Measurements from ENCODE around the gene GGA2. TPM values are rescaled to one million over a fixed set of nuclear protein-coding genes. Genes with fewer than 3 reads are reported as not detected.

Gene GGA2
- total RNA-seq, 1 donor from 2014 or later = 161 TPM

GRCh38 chr16:23528644-23529310 lies 18.5 kb upstream of the GGA2 start:
- Histone ChIP-seq H3K36me3 (peaks cover 60% of the 10 kb centered on the region), H3K9me3 (no peaks in the 10 kb centered on the region), H3K27ac (peak overlapping the region; percentile 65), H3K4me1 (no peaks in the 10 kb centered on the region), H3K4me3 (no peak overlapping the region), H3K27me3 (no peaks in the 10 kb centered on the region)
- TF ChIP-seq, protein P1, sequence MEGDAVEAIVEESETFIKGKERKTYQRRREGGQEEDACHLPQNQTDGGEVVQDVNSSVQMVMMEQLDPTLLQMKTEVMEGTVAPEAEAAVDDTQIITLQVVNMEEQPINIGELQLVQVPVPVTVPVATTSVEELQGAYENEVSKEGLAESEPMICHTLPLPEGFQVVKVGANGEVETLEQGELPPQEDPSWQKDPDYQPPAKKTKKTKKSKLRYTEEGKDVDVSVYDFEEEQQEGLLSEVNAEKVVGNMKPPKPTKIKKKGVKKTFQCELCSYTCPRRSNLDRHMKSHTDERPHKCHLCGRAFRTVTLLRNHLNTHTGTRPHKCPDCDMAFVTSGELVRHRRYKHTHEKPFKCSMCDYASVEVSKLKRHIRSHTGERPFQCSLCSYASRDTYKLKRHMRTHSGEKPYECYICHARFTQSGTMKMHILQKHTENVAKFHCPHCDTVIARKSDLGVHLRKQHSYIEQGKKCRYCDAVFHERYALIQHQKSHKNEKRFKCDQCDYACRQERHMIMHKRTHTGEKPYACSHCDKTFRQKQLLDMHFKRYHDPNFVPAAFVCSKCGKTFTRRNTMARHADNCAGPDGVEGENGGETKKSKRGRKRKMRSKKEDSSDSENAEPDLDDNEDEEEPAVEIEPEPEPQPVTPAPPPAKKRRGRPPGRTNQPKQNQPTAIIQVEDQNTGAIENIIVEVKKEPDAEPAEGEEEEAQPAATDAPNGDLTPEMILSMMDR (IDR thresholded peaks at IDR 0.05) = no peak
- DNase-seq = no peak
- ATAC-seq = peak; percentile 80
- intact Hi-C loops (cut with DNase I) = no loop called here

DNA sequence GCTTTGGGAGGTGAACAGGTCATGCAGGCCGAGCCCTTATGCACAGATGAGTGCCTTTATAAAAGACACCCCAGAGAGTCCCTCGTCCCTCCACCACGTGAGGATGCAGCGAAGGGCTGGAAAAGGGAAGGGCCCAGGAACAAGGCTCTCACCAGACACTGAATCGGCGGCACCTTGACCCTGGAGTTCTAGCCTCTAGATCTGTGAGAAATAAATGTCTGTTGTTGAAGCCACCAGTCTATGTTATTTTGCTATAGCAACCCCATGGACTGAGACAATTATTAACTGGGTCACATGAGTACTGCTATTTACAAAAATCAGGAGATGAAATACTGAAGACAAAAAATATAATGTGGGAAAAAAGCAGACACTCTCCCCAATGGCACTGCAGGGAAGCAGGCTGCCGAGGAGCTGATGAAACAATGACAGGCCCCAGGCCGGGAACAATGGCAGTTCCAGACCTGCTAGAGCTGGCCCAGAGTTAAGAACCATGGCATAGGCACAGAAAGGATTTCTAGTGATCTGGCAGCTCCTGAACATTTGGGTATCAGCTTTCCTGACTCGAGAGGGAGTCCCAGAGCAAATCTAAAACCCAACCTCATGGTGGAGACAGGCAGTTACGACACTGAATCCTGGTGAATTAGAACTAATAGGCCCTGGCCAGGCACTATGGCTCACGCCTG lies 17.8 kb upstream of the GGA2 start:
- H3K27me3 ChIP-seq = no peaks in the 10 kb centered on the region
- H3K4me3 ChIP-seq = no peak overlapping the region
- H3K36me3 ChIP-seq = peaks cover 58% of the 10 kb centered on the region
- intact Hi-C loops (cut with DNase I) = no loop called here
- H3K9me3 ChIP-seq = no peaks in the 10 kb centered on the region
- H3K27ac ChIP-seq = peak overlapping the region; percentile 65
- TF ChIP-seq, protein P1 (IDR thresholded peaks at IDR 0.05) = no peak
- H3K4me1 ChIP-seq = no peaks in the 10 kb centered on the region
- DNase-seq = no peak
- ATAC-seq = no peak

GRCh38 chr16:23524886-23525285 lies 14.6 kb upstream of the GGA2 start:
- no peaks in the 10 kb centered on the region for H3K4me1 ChIP-seq
- intact Hi-C loops (cut with DNase I) = no loop called here
- H3K27me3 ChIP-seq = no peaks in the 10 kb centered on the region
- no peak overlapping the region for H3K4me3 ChIP-seq
- H3K27ac ChIP-seq = no peak overlapping the region
- H3K9me3 ChIP-seq = no peaks in the 10 kb centered on the region
- DNase-seq (no peak), ATAC-seq (no peak)
- TF ChIP-seq, protein P1 (IDR thresholded peaks at IDR 0.05) = no peak
- H3K36me3 ChIP-seq = peaks cover 54% of the 10 kb centered on the region

GRCh38 chr16:23523876-23524385 lies 13.6 kb upstream of the GGA2 start:
- TF ChIP-seq, protein P1 (IDR thresholded peaks at IDR 0.05) = no peak
- no peak for ATAC-seq
- peaks cover 3% of the 10 kb centered on the region for H3K4me1 ChIP-seq
- DNase-seq = no peak
- no peak overlapping the region for H3K27ac ChIP-seq
- peaks cover 46% of the 10 kb centered on the region for H3K36me3 ChIP-seq
- intact Hi-C loops (cut with DNase I) = no loop called here
- H3K4me3 ChIP-seq = no peak overlapping the region
- H3K27me3 ChIP-seq = no peaks in the 10 kb centered on the region
- H3K9me3 ChIP-seq = no peaks in the 10 kb centered on the region

DNA sequence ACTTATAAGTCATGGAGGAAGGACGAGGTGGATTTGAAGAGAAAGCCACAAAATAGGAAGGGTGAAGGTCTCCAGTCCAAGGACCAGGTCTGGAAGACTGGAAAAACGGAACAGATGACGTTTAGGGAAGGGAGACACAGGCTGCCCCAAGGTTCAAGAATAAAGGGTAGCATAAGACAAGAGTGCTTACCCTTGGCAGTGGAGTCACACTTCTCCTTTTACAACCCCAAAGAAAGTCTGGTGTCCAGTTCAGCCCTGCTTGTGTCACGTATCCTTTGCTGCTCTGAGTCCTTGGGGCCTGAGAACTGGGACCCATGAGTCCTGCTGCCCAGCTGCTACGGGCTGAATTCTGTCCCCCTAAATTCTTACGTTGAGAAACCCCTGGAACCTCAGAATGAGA lies 13.0 kb upstream of the GGA2 start:
- DNase-seq = no peak
- peaks cover 40% of the 10 kb centered on the region for H3K36me3 ChIP-seq
- peaks cover 6% of the 10 kb centered on the region for H3K4me1 ChIP-seq
- no peak overlapping the region for H3K4me3 ChIP-seq
- intact Hi-C loops (cut with DNase I) = no loop called here
- no peaks in the 10 kb centered on the region for H3K9me3 ChIP-seq
- TF ChIP-seq, protein P1 (IDR thresholded peaks at IDR 0.05) = no peak
- H3K27ac ChIP-seq = no peak overlapping the region
- H3K27me3 ChIP-seq = no peaks in the 10 kb centered on the region
- peak; percentile 52 for ATAC-seq
